Neural progenitor cell (in vitro differentiated cells): Measurements from ENCODE around the gene TSPAN19. TPM values are rescaled to one million over a fixed set of nuclear protein-coding genes. Genes with fewer than 3 reads are reported as not detected.

ENCODE experiments used
- DNase-seq: peaks from one replicate; pipeline ENCODE4 v3.0.0-alpha.2; 2016; ENCODE audit warnings: low spot score
- H2AFZ ChIP-seq: fragments of 200-600 bp; sonication (generic); replicated peaks from 2 replicates; pipeline ENCODE4 v1.6.1; 2016; ENCODE audit warnings: antibody characterized with exemption
- H3F3A ChIP-seq: fragments of 200-600 bp; sonication (generic); 2 replicates; pipeline ENCODE4 v1.6.1; 2016; ENCODE audit warnings: antibody characterized with exemption, low read depth
- H3K27ac ChIP-seq: fragments of 200-600 bp; sonication (generic); 2 replicates; pipeline ENCODE4 v1.5.1; 2016; ENCODE audit warnings: mild to moderate bottlenecking
- H3K27me3 ChIP-seq: fragments of 200-600 bp; sonication (generic); 2 replicates; pipeline ENCODE4 v1.6.1; 2016; ENCODE audit warnings: mild to moderate bottlenecking, moderate library complexity
- H3K36me3 ChIP-seq: fragments of 200-600 bp; sonication (generic); 2 replicates; pipeline ENCODE4 v1.5.1; 2016
- H3K4me1 ChIP-seq: fragments of 200-600 bp; sonication (generic); 2 replicates; pipeline ENCODE4 v1.6.1; 2016; ENCODE audit warnings: mixed run types
- H3K4me2 ChIP-seq: fragments of 200-600 bp; sonication (generic); 2 replicates; pipeline ENCODE4 v1.6.1; 2016
- H3K4me3 ChIP-seq: fragments of 200-600 bp; sonication (generic); 2 replicates; pipeline ENCODE4 v1.5.1; 2016
- H3K79me2 ChIP-seq: fragments of 200-600 bp; sonication (generic); 2 replicates; pipeline ENCODE4 v1.6.1; 2016; ENCODE audit warnings: low read depth
- H3K9ac ChIP-seq: fragments of 200-600 bp; sonication (generic); 2 replicates; pipeline ENCODE4 v1.6.1; 2016
- H3K9me3 ChIP-seq: fragments of 200-600 bp; sonication (generic); 2 replicates; pipeline ENCODE4 v1.5.1; 2016; ENCODE audit warnings: low read depth
- H4K20me1 ChIP-seq: fragments of 200-600 bp; sonication (generic); 2 replicates; pipeline ENCODE4 v1.6.1; 2016; ENCODE audit warnings: low read depth
- H3K27ac Mint-ChIP-seq: 3 replicates; pipeline ENCODE4 v1.8.0; 2021; ENCODE audit warnings: mixed read lengths
- H3K27me3 Mint-ChIP-seq: 2 replicates; pipeline ENCODE4 v1.8.0; 2022; ENCODE audit warnings: low read depth, mild to moderate bottlenecking, inconsistent platforms, moderate library complexity, mixed read lengths; ENCODE audit not compliant: insufficient read depth
- H3K36me3 Mint-ChIP-seq: 3 replicates; pipeline ENCODE4 v1.8.0; 2021; ENCODE audit warnings: mixed read lengths
- H3K4me1 Mint-ChIP-seq: 3 replicates; pipeline ENCODE4 v1.8.0; 2021; ENCODE audit warnings: mixed read lengths
- H3K4me3 Mint-ChIP-seq: 3 replicates; pipeline ENCODE4 v1.8.0; 2021; ENCODE audit warnings: mild to moderate bottlenecking, moderate library complexity, mixed read lengths
- H3K9me3 Mint-ChIP-seq: 3 replicates; pipeline ENCODE4 v1.8.0; 2020; ENCODE audit warnings: mixed read lengths
- EZH2 ChIP-seq: fragments of 200-600 bp; sonication (generic); IDR thresholded peaks from 2 replicates; pipeline ENCODE4 v1.6.1; 2017; ENCODE audit warnings: antibody characterized with exemption, mild to moderate bottlenecking, moderate library complexity
- EZH2phosphoT487 ChIP-seq: fragments of 200-600 bp; sonication (generic); IDR thresholded peaks from 2 replicates; pipeline ENCODE4 v1.6.1; 2017; ENCODE audit warnings: antibody characterized with exemption
- total RNA-seq: library from RNA; depleted of rRNA; stranded (reverse); fragments of >200 nt; gene quantifications from 2 replicates; pipeline ENCODE4 v1.2.3, GENCODE V29; 2015; ENCODE audit warnings: low replicate concordance
- TF ChIP-seq, protein P1 (sequence below): fragments of 200-600 bp; sonication (generic); IDR thresholded peaks from 2 replicates; pipeline ENCODE4 v1.5.1; 2017; ENCODE audit warnings: antibody characterized with exemption, mild to moderate bottlenecking

The TSPAN19 gene
- total RNA-seq, 1 donor from 2014 or later = 4.3 TPM

DNA sequence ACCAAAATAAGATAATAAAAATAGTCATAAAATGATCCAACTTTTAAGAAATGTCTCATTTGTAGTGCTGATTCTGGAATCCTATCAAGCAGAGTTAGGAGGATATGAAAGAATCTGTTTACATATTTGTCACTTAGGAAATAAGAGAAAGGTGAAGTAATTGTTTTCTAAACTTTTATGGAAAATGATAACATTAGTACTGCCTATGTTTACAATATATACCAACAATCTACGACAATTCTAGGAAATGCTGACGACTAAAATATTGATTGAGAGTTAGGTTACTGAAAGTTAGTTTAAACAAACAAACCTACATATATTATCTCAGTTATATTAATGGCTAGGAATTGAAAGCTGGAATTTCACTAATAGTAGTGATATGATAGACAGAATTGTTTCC, 18.0 kb downstream of the TSPAN19 start:
- no peaks in the 10 kb centered on the region for H3K27me3 ChIP-seq
- no peaks in the 10 kb centered on the region for H3K36me3 ChIP-seq
- no peak overlapping the region for H2AFZ ChIP-seq
- Mint-ChIP-seq H3K9me3 (no peaks in the 10 kb centered on the region), H3K4me3 (no peak overlapping the region), H3K36me3 (no peaks in the 10 kb centered on the region), H3K4me1 (peaks cover 3% of the 10 kb centered on the region), H3K27me3 (peaks cover 2% of the 10 kb centered on the region), H3K27ac (no peak overlapping the region)
- H4K20me1 ChIP-seq = no peaks in the 10 kb centered on the region
- peaks cover 9% of the 10 kb centered on the region for H3K4me1 ChIP-seq
- no peaks in the 10 kb centered on the region for H3K79me2 ChIP-seq
- TF ChIP-seq EZH2phosphoT487 = no peak
- TF ChIP-seq, protein P1, sequence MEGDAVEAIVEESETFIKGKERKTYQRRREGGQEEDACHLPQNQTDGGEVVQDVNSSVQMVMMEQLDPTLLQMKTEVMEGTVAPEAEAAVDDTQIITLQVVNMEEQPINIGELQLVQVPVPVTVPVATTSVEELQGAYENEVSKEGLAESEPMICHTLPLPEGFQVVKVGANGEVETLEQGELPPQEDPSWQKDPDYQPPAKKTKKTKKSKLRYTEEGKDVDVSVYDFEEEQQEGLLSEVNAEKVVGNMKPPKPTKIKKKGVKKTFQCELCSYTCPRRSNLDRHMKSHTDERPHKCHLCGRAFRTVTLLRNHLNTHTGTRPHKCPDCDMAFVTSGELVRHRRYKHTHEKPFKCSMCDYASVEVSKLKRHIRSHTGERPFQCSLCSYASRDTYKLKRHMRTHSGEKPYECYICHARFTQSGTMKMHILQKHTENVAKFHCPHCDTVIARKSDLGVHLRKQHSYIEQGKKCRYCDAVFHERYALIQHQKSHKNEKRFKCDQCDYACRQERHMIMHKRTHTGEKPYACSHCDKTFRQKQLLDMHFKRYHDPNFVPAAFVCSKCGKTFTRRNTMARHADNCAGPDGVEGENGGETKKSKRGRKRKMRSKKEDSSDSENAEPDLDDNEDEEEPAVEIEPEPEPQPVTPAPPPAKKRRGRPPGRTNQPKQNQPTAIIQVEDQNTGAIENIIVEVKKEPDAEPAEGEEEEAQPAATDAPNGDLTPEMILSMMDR = no peak
- TF ChIP-seq EZH2 = no peak
- no peak for DNase-seq
- no peaks in the 10 kb centered on the region for H3F3A ChIP-seq
- H3K9ac ChIP-seq = no peak overlapping the region
- no peaks in the 10 kb centered on the region for H3K9me3 ChIP-seq
- H3K4me2 ChIP-seq = no peak overlapping the region
- no peak overlapping the region for H3K27ac ChIP-seq
- no peak overlapping the region for H3K4me3 ChIP-seq

DNA sequence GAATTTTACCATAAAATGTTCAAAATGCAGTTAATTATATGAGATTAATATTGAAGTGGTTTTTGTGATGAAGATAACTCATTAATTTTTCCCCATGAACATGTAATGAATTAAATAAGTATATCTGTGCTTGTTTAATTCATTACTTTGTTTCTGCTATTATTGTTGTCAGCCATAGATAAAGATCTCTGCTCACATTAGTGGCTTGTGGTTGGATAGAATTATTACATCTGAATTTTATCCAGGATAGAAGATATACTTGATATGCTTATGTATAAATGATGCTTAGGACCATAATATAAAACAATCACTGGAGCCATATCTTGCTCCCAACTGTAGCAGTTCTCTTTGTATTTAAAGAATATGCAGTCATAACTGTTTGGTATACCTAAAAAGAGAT, 18.5 kb downstream of the TSPAN19 start:
- Mint-ChIP-seq H3K9me3 (no peaks in the 10 kb centered on the region), H3K4me1 (peaks cover 3% of the 10 kb centered on the region), H3K27ac (no peak overlapping the region), H3K36me3 (no peaks in the 10 kb centered on the region), H3K27me3 (peaks cover 2% of the 10 kb centered on the region), H3K4me3 (no peak overlapping the region)
- Histone ChIP-seq H3K4me3 (no peak overlapping the region), H3K36me3 (no peaks in the 10 kb centered on the region), H4K20me1 (no peaks in the 10 kb centered on the region), H3K79me2 (no peaks in the 10 kb centered on the region), H3K9ac (no peak overlapping the region), H2AFZ (no peak overlapping the region), H3K4me1 (peaks cover 9% of the 10 kb centered on the region), H3K4me2 (no peak overlapping the region), H3F3A (no peaks in the 10 kb centered on the region), H3K27ac (no peak overlapping the region), H3K27me3 (no peaks in the 10 kb centered on the region), H3K9me3 (no peaks in the 10 kb centered on the region)
- no peak for TF ChIP-seq EZH2phosphoT487
- TF ChIP-seq, protein P1 = no peak
- no peak for TF ChIP-seq EZH2
- no peak for DNase-seq

DNA sequence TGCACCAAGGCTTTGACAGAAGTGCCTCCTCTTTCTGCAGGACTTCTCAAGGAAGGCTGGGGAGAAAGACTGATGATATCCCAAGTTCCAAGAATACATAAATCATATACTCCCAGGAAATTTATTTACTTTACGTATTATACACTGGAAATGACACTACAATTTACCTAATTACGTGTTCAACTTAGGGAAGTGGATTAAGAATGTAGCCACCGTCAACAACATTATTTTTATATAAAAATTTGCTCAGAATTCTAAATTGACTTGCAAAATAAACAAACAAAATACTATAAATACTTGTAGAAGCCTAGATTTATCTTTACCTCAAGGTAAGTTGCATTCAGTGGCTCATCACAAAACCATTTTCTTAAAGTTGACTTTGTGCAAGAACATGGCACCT, 18.9 kb downstream of the TSPAN19 start:
- no peaks in the 10 kb centered on the region for H3K79me2 ChIP-seq
- no peak overlapping the region for H3K9ac ChIP-seq
- no peak overlapping the region for H2AFZ ChIP-seq
- H3K4me2 ChIP-seq = no peak overlapping the region
- DNase-seq = no peak
- H3K9me3 Mint-ChIP-seq = no peaks in the 10 kb centered on the region
- H4K20me1 ChIP-seq = no peaks in the 10 kb centered on the region
- peaks cover 9% of the 10 kb centered on the region for H3K4me1 ChIP-seq
- H3K27me3 ChIP-seq = no peaks in the 10 kb centered on the region
- H3K4me1 Mint-ChIP-seq = peaks cover 3% of the 10 kb centered on the region
- no peaks in the 10 kb centered on the region for H3F3A ChIP-seq
- no peaks in the 10 kb centered on the region for H3K36me3 Mint-ChIP-seq
- no peak overlapping the region for H3K4me3 ChIP-seq
- TF ChIP-seq EZH2 (no peak), EZH2phosphoT487 (no peak)
- TF ChIP-seq, protein P1 = no peak
- H3K36me3 ChIP-seq = no peaks in the 10 kb centered on the region
- H3K27ac ChIP-seq = no peak overlapping the region
- no peaks in the 10 kb centered on the region for H3K9me3 ChIP-seq
- no peak overlapping the region for H3K27ac Mint-ChIP-seq
- H3K4me3 Mint-ChIP-seq = no peak overlapping the region
- peaks cover 2% of the 10 kb centered on the region for H3K27me3 Mint-ChIP-seq
